ENCODE data around the gene CDR2.

GRCh38 chr16:22326771-22327445 is 47.5 kb downstream of the CDR2 start:
- TF ChIP-seq CTCF (IDR thresholded peaks at IDR 0.05) (no peak), POLR2A (IDR thresholded peaks at IDR 0.05) (no peak)
